ENCODE measurements around the gene CCDC34.
"Not testable (repeated sequence)": the region's sequence is repeated elsewhere in the genome, so short reads cannot be mapped to it uniquely, and the experiment has no call there.

The CCDC34 gene

DNA sequence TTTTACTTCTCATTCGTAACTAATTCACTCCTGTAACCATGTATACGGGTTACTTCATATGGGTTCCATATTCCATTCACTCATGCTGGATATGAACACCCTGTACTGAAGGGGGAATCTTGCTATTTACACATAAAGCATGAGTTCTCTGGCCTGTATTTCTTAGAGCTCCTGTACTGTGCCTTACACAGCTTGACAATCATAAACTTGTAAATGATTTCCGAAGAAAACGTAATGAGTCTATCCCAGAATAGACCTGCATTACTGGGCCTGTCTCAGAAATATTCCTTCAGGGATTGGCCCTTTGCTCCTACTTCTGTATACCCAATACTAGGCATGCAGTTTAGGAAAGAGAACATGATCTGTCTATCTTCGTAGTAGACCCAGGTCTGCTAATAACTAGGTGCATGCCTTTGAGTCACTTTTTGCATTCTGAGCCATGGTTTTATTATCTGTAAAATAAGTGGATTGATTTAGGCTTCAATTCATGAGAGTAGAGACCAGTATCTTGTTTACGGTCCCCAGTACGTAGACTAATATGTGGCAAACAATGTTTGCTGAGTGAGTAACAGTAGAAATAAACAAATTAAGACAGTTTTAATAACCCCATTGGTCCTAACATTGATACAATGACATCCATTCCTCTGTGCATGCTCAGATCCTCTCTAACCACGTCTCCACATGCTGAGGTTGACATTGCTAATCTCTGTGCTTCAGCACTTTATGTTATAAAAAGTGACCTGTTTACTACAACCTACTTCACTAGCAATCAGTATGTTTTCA lies 1.2 kb downstream of the CCDC34 start:
- no peak for DNase-seq

DNA sequence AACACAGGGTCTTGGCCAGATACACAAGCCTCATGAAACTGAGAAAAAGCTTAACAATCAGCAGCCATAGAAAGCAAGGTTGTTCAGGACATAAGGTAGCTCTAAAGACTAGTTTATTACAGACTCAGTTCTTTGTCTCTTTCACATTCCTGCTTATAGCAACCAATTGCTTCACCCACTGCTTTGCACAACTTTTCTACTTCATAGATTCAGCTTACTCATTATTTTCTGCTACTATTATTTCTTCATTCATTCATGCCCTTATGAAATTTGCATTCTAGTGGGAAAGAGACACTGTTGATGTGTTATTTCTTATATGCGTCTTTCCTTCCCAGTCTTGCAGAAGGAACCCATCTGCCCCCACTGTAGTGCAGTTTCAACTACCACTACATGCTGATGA lies 4.7 kb downstream of the CCDC34 start:
- no peak for DNase-seq

DNA sequence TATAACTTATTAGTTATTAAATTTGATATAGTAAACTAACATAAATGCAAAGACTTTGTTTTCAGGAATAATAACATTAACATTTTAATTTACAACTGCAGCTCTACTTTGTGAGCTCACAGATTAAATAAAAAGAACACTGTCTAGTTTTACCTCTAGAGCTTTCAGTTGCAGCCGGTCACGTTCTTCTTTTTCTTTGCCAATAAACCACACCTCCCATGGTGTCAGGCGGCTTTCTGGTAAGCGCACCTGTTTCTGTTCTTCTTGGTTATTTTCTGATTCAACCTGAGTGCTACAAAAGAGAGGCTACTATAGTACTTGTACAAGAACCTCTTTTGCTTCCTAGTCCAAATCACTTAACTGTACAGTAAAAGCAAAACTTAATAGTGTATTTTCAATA lies 5.8 kb downstream of the CCDC34 start:
- peak; percentile 69 for DNase-seq

DNA sequence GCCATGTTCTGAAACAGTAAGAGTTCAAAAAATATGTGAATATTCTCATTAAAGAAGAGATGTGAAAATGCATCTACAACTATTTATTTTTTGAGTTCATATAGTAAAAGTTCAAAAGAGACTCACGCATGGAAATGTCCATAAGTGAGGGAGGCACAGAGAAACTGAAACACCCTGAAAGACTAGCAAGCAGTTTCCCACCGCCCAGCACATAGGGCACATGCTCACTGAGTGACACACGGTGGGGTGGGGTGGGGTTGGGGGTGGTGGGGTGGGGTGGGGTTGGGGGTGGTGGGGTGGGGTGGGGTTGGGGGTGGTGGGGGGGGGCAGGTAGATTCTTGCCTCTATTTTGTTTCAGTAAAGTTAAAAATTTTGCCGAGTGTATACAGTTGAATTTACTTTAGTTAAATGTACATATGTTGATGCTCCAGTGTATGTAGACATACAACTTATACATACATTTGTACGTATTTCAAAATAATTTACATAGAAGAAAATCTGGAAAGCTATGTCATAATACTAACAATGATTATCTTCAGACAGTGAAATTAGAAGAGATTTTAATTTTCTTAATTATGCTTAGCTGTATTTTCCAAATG lies 6.3 kb downstream of the CCDC34 start:
- DNase-seq: no peak

DNA sequence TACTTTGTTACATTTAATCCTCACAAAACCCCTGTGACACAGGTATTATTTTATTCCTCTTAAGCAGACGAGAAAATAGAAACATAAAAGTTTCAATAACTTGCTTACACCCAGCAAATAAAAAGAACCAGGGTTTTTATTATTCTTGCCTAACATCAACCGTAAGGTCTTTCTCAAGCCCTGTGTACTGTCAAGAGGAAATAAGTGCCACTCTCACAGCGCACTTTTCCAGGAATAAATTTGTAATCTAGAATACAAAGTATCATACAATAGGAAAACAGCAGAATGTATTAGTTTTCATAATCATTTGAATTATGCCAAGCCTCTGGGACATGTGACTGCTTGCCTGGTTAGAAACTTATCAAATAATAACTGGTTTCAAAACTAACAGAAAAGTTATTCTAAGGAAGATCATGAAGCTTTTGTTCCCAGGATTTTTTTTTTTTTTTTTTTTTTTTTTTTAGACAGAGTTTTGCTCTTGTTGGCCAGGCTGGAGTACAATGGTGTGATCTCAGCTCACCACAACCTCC lies 7.4 kb downstream of the CCDC34 start:
- no peak for DNase-seq

DNA sequence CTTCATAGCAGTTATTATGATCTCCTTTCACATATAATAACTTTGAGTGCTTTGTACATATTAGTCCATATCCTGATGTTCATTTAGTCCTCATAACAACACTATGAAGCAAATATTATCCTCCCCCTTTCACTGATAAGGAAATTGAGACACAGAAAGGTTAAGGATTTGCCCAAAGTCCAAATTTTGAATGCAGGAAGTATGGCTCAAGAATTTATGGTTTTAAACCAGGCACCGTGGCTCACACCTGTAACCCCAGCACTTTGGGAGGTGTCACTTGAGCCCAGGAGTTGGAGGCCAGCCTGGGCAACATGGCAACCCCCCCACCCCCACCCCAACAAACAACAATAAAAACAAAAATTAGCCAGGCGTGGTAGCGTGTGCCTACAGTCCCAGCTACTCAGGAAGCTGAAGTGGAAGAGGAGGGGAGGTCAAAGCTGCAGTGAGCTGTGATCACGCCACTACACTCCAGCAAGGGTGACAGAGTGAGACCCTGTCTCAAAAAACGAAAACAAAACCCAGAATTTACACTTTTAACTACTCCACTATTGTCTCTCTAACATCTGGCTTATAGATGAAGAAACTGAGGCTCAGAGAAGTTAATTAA lies 8.6 kb downstream of the CCDC34 start:
- no peak for DNase-seq

DNA sequence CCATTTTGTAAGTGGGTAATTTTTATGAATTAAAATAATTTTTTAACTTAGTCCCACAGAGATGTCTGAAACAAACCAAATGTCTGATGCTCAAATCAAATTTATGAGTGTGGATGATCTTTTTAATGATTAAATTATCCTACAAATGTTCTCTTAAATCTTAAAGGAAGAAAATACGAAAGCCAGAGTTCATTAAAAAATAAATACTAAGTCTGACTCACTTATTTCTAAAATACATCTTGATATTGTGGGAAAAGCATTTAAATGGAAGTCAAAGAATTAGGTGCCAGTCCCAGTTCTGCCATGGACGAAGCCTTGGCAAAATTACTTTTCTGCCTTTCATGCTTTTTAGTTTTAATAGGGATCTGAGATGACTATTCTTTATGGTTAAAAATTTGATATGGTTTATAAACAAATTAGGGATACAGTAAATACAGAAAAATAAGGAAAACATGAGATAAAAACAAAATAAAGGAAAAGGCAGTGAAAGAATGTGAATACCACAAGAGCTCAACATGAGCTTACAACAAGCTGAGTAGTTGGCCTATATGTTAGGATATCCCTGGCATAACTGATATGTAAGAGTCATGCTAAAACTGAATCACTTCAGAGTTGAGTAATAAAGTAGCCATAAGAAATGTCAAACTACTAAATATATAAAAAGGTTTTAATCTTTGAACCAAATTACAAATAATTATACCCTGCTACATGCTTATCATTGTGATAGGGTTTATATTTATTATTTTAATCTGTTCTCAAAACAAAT lies 9.2 kb downstream of the CCDC34 start:
- DNase-seq: no peak

DNA sequence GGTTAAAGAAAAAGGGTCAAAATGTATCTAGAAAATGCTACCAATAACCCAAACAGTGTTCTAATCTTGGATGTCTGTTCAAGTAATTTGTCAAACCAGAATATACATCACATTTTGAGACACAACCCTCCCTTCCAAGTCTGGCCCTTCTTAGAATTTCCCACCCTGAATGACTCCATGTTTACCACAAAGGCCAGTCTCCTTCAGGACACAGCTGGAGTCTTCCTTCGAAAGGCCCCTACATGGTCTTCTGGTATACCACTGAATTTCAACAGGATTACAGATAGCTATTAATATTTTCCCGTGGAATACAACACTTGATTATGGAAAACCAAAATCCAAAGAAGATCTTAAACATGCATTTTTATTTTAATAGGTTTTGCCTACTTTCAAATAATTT lies 10.2 kb downstream of the CCDC34 start:
- DNase-seq: no peak

DNA sequence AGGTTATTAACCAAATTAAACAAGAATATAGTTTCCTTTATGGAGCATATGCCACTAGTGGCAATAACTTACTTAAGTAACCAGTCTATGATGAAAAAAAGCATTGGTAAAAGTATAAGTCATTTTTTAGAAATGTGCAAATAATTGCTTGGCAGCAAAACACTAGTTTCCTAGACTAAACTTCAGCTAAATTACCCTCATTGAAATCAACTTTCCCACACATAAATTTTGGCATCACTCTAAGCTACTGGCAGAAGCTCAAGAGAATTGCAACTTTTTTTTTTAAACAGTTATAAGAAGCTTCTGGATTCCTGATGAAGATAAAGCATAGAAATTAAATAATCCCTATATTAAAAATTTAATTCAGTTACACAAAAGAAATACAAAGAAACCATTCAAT lies 12.5 kb downstream of the CCDC34 start:
- DNase-seq: peak; percentile 27

DNA sequence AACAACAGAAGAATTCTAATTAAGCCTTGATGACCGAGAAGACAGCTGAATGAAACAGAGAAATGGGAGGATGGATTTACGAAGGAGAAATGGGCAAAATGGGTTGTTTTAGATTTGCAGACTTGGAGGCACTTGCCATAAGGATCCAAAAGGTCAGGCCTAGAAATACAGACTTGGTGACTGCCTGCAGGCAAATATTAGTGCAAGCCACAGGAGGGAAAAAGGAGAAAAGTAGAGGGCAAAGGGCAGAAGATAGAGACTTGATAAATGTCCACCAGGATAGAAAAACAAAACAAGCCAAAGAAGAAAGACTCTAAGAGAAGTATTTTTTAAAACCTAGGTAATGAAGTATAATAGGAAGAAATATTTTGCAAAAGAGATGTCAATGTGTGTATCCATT lies 13.1 kb downstream of the CCDC34 start:
- no peak for DNase-seq

DNA sequence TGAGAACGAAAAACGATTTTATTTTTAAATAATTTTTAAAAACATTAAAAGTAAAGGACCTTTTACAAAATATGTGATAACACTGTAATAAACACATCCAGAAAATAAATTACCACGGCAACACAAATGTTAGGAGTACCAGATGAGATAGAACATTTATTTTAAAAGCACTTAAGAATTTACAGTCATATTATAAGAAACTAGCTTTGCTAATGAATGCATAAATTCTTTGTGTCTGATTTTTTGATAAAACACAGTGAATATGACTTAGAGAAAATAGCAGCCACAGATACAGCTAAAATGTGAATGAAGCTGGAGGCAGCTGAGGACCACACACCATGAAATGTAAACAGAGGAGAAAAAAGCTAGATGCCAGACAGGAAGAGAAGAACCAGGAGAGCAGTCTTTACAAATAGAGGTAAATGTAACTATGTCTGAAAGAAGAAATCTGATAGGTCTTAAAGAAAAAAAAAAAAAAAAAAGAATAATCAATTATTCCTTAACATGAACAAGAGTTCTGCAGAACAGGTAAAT lies 14.6 kb downstream of the CCDC34 start:
- peak; percentile 48 for DNase-seq

DNA sequence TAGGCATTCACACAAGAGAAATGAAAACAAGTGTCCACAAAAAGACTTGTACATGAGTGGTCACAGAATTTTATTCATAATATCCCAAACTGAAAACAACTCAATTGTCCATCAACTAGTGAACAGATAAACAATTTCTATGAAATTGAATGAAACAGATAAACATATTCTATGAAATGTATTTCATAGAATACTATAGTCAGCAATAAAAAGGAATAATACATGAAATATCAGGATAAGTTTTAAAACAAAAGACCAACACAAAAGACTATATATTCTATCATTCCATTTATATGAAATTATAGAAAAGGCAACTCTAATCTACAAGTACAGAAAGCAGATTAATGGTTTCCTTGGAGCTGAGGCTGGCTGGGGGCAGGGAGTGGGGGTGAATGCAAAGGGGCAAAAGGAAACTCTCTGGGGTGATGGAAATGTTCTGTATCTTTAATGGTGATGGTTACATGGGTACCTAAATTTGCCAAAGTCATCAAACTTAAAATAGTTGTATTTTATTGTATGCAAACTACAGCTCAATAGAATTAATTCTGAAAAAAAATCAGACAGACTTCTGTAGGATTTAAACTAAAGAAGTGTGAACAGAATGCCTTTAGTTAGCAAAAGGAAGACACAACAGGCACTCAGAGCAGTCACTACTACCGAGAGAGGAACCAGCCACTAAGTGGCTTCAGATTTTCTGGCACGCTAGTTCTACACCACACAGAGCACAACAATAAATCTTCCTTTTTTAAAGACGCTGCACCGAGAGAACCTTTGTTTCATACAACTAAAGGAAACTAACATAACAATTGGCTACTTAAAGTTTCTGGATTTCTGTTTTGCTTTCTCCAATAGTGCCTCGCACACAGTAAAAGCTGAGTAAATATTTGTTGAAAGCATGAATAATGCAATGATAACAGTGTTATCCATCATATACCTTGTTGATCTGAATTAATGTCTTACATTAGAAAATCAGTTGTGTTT lies 15.4 kb downstream of the CCDC34 start:
- DNase-seq: peak; percentile 76

DNA sequence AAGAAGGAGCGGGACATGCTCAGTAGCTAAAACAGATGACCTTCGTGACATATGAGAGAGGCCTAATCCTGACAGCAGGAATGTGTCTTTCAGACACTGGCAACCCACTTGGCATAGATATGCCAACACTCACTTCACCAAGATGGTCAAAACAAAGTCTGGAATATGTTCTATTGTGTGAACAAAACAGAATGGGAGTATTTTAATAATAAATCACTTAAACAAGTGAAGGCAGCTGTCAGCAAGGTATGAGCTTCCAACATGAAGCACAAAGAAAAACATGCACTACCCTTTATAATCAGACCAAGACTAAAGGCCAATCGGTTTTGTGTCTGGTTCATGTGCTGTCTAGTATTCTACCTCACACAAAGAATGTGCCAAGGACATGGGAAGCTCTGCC lies 23.1 kb downstream of the CCDC34 start:
- DNase-seq: no peak

DNA sequence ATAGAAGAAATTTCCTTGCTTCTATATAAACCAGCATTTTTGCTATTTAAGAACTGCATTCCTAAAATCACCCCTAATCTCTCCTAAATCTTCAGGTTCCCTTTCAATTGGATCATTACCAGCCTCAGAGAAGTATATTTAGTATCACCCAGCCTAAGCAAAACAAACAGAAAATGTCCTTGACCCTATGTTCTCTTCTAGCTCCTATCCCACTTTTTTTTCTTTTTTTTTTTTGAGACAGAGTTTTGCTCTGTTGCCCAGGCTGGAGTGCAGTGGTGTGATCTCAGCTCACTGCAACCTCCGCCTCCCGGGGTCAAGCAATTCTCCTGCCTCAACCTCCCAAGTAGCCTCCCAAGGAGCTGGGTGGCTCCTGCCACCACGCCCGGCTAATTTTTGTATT lies 28.3 kb downstream of the CCDC34 start:
- DNase-seq: not testable (repeated sequence)

DNA sequence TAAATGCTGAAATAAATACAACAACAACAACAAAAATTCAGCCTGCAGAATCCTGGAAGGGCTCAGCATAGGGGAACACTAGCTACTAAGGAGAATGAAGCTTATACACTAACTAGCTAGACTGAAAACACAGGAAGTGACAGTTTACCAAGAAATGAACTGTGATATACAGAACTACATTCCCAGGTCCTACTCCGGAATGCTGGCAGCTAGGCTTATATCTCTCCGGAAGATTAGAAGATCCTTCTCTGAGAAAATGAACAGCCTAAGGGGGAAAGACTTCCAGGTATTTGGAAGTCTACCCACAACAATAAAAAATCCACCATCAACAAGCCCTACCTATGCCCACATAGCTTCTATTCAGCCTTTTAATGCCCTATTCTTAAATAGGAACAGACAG lies 31.0 kb downstream of the CCDC34 start:
- DNase-seq: no peak

DNA sequence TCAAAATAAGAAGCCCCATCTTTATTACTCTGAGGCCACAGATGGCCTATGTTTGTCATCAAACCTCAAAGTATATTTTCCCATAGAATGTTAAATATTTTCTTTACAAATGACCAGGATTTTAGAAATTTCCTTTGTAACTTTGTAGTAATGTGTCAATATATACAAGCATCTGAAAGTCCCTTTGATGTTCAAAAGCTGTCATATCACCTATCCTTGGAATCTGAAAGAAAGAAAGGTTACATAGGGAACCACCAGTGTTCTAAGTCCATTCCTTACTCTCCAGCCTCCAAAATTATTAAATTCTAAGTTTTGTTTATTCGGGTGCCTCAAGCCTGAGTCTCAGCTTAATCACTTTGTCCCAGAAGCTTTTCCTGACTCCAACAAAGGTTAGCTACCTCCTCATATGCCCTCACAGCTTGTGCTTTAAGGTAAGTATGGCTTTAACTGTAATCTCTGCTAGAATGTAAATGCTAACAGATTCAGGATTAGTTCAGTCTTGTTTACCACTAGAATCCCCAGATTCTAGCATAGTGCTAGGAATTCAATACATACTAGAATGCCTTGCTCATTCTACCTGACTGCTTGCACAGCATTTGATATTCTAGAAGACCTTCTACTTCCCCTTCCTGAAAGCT lies 32.3 kb downstream of the CCDC34 start:
- no peak for DNase-seq

DNA sequence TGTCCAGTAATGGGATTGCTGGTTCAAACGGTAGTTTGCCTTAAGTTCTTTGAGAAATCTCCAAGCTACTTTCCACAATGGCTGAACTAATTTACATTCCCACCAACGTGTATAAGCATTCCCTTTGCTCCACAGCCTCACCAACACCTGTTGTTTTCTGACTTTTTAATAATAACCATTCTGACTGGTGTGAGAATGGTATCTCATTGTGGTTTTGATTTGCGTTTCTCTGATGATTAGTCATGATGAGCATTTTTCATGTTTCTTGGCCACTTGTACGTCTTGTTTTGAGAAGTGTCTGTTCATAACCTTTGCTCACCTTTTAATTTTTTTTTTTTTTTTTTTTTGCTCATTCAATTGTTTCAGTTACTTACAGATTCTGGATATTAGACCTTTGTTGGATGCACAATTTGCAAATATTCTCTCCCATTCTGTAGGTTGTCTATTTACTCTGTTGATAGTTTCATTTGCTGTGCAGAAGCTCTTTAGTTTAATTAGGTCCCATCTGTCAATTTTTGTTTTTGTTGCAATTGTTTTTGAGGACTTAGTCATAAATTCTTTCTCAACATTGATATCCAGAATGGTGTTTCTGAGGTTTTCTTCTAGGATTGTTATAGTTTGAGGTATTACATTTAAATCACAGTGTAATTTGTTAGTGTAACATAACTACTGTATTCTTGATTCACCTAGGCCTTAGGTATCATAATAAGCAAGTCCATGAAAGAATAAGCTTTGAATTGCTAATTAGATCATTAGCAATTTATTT lies 33.0 kb downstream of the CCDC34 start:
- DNase-seq: no peak

DNA sequence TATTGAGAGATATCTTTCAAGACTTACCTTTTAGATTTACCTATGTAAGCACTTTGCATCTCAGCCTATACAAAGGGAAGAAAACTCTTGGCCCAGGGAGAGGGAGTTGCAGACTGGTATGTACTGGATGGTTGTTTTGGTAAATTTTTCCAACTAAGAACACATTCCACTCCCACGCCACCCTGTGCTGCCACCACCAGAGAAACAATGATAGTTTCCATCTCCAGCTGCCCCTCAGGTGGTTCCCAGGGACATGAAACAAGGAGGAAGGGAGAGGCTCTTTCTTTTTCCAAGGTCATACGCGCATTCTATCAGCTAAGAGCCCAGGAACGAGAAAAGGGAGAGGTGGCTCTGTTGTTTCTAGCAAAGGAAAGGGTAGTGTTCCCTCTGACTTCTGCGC lies 34.4 kb downstream of the CCDC34 start:
- DNase-seq: no peak

DNA sequence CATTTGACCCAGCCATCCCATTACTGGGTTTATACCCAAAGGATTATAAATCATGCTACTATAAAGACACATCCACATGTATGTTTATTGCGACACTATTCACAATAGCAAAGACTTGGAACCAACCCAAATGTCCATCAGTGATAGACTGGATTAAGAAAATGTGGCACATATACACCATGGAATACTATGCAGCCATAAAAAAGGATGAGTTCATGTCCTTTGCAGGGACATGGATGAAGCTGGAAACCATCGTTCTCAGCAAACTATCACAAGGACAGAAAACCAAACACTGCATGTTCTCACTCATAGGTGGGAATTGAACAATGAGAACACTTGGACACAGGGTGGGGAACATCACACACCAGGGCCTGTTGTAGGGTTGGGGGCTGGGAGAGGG lies 36.0 kb downstream of the CCDC34 start:
- not testable (repeated sequence) for DNase-seq

DNA sequence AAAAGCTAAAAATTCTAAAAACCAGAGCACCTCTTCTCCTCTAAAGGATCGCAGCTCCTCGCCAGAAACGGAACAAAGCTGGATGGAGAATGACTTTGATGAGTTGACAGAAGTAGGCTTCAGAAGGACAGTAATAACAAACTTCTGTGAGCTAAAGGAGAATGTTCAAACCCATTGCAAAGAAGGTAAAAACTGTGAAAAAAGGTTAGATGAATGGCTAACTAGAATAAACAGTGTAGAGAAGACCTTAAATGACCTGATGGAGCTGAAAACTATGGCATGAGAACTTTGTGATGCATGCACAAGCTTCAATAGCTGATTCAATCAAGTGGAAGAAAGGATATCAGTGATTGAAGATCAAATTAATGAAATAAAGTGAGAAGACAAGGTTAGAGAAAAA lies 40.8 kb downstream of the CCDC34 start:
- not testable (repeated sequence) for DNase-seq

DNA sequence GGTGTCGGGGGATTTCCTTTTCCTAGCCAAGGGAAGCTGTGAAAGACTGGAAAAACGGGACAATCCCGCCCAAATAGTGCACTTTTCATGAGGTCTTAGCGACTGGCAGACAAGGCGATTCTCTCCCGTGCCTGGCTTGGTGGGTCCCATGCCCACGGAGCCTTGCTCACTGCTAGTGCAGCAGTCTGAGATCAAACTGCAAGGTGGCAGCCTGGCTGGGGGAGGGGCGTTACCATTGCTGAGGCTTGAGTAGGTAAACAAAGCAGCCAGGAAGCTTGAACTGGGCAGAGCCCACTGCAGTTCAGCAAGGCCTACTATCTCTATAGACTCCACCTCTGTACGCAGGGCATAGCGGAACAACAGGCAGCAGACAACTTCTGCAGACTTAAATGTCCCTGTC lies 41.7 kb downstream of the CCDC34 start:
- DNase-seq: not testable (repeated sequence)

Measured in NCI-H1105 treated with DMSO at 0.1 percent for 48 hours (cell line).